ENCODE results near the gene LILRA6.
A peak's percentile ranks its signal among the peaks of the same experiment; 100 is the strongest.

The LILRA6 gene

GRCh38 chr19:54268936-54269335 lies 26.3 kb upstream of the LILRA6 start:
- no peaks in the 10 kb centered on the region for H3K9me2 ChIP-seq (replicated peaks; ENCODE audit: insufficient read depth, low read length)
- H3K27ac ChIP-seq (ENCODE audit: low read depth, low read length): no peak overlapping the region
- no peak overlapping the region for H3K9ac ChIP-seq (ENCODE audit: low read length)
- H3K79me2 ChIP-seq (ENCODE audit: insufficient read depth, low read length): no peaks in the 10 kb centered on the region
- no peak for TF ChIP-seq EZH2phosphoT487 (conservative IDR thresholded peaks at IDR 0.05; ENCODE audit: low read length)
- TF ChIP-seq CTCF (IDR thresholded peaks at IDR 0.05; ENCODE audit: insufficient read depth, low read length, poor library complexity, severe bottlenecking): no peak
- no peaks in the 10 kb centered on the region for H4K20me1 ChIP-seq (ENCODE audit: low read depth, low read length)
- H3K9me3 ChIP-seq (ENCODE audit: insufficient read depth, low read length): no peaks in the 10 kb centered on the region
- H3K4me3 ChIP-seq (ENCODE audit: insufficient read depth, low read length, poor library complexity, severe bottlenecking): no peak overlapping the region
- H3K4me2 ChIP-seq (ENCODE audit: low read depth, low read length, poor library complexity, severe bottlenecking): no peak overlapping the region
- no peak overlapping the region for H2AFZ ChIP-seq (ENCODE audit: low read depth, low read length, severe bottlenecking)
- H3K27me3 ChIP-seq (ENCODE audit: low read length): no peaks in the 10 kb centered on the region
- H3K36me3 ChIP-seq (ENCODE audit: low read length): no peaks in the 10 kb centered on the region
- H3F3A ChIP-seq (ENCODE audit: insufficient read depth): no peaks in the 10 kb centered on the region

- H3K27me3 ChIP-seq (ENCODE audit: low read length): no peaks in the 10 kb centered on the region
- H3K9me2 ChIP-seq (replicated peaks; ENCODE audit: insufficient read depth, low read length): no peaks in the 10 kb centered on the region
- TF ChIP-seq CTCF (IDR thresholded peaks at IDR 0.05; ENCODE audit: insufficient read depth, low read length, poor library complexity, severe bottlenecking) (peak; percentile 46), EZH2phosphoT487 (conservative IDR thresholded peaks at IDR 0.05; ENCODE audit: low read length) (no peak)
- H3K9me3 ChIP-seq (ENCODE audit: insufficient read depth, low read length): no peaks in the 10 kb centered on the region
- H3K79me2 ChIP-seq (ENCODE audit: insufficient read depth, low read length): no peaks in the 10 kb centered on the region
- H3K36me3 ChIP-seq (ENCODE audit: low read length): no peaks in the 10 kb centered on the region
- no peaks in the 10 kb centered on the region for H3F3A ChIP-seq (ENCODE audit: insufficient read depth)
- H2AFZ ChIP-seq (ENCODE audit: low read depth, low read length, severe bottlenecking): no peak overlapping the region
- H3K4me3 ChIP-seq (ENCODE audit: insufficient read depth, low read length, poor library complexity, severe bottlenecking): no peak overlapping the region
- no peak overlapping the region for H3K27ac ChIP-seq (ENCODE audit: low read depth, low read length)
- no peaks in the 10 kb centered on the region for H4K20me1 ChIP-seq (ENCODE audit: low read depth, low read length)
- no peak overlapping the region for H3K9ac ChIP-seq (ENCODE audit: low read length)
- no peak overlapping the region for H3K4me2 ChIP-seq (ENCODE audit: low read depth, low read length, poor library complexity, severe bottlenecking)
These were observed 23.5 kb upstream of the LILRA6 start for GRCh38 chr19:54266133-54266532.

GRCh38 chr19:54262470-54262869 lies 19.9 kb upstream of the LILRA6 start:
- no peak for TF ChIP-seq CTCF (IDR thresholded peaks at IDR 0.05; ENCODE audit: insufficient read depth, low read length, poor library complexity, severe bottlenecking)
- no peak for TF ChIP-seq EZH2phosphoT487 (conservative IDR thresholded peaks at IDR 0.05; ENCODE audit: low read length)
- no peak overlapping the region for H3K9ac ChIP-seq (ENCODE audit: low read length)
- H3K9me2 ChIP-seq (replicated peaks; ENCODE audit: insufficient read depth, low read length): no peaks in the 10 kb centered on the region
- H3K4me2 ChIP-seq (ENCODE audit: low read depth, low read length, poor library complexity, severe bottlenecking): no peak overlapping the region
- no peak overlapping the region for H3K27ac ChIP-seq (ENCODE audit: low read depth, low read length)
- no peak overlapping the region for H3K4me3 ChIP-seq (ENCODE audit: insufficient read depth, low read length, poor library complexity, severe bottlenecking)
- H3K9me3 ChIP-seq (ENCODE audit: insufficient read depth, low read length): no peaks in the 10 kb centered on the region
- H4K20me1 ChIP-seq (ENCODE audit: low read depth, low read length): no peaks in the 10 kb centered on the region
- H3F3A ChIP-seq (ENCODE audit: insufficient read depth): no peaks in the 10 kb centered on the region
- H3K27me3 ChIP-seq (ENCODE audit: low read length): no peaks in the 10 kb centered on the region
- H2AFZ ChIP-seq (ENCODE audit: low read depth, low read length, severe bottlenecking): no peak overlapping the region
- H3K79me2 ChIP-seq (ENCODE audit: insufficient read depth, low read length): no peaks in the 10 kb centered on the region
- H3K36me3 ChIP-seq (ENCODE audit: low read length): no peaks in the 10 kb centered on the region
